HepG2 (cell line): ENCODE results near the gene MLLT10. TPM values are rescaled to one million over a fixed set of nuclear protein-coding genes. Genes with fewer than 3 reads are reported as not detected.

ENCODE experiments used
- ARNT2 ChIP-seq: sonication (generic); formaldehyde crosslinking; IDR thresholded peaks from 2 replicates; pipeline ENCODE4 v1.8.0; 2022; ENCODE audit warnings: mild to moderate bottlenecking, low read depth, missing genetic modification reagents, moderate library complexity
- FOXK1 ChIP-seq: sonication (generic); formaldehyde crosslinking; IDR thresholded peaks from 2 replicates; pipeline ENCODE4 v1.4.0; 2020; ENCODE audit warnings: low read depth, missing genetic modification reagents, borderline replicate concordance
- MED13 ChIP-seq: sonication (generic); formaldehyde crosslinking; IDR thresholded peaks from 2 replicates; pipeline ENCODE4 v1.5.0; 2020; ENCODE audit warnings: missing genetic modification reagents
- MTA1 ChIP-seq: sonication (generic); formaldehyde crosslinking; IDR thresholded peaks from 2 replicates; pipeline ENCODE4 v1.4.0; 2020; ENCODE audit warnings: missing genetic modification reagents, mild to moderate bottlenecking, borderline replicate concordance
- NBN ChIP-seq: fragments of 450-650 bp; conservative IDR thresholded peaks from 2 replicates; pipeline ENCODE4 v1.6.1; 2017
- NFKBIZ ChIP-seq: IDR thresholded peaks from 2 replicates; pipeline ENCODE4 v1.6.1; 2018; ENCODE audit warnings: missing genetic modification reagents, missing compliant biosample characterization
- NFRKB ChIP-seq: fragments of 450-650 bp; IDR thresholded peaks from 2 replicates; pipeline ENCODE4 v1.6.1; 2017
- PHF21A ChIP-seq: sonication (generic); formaldehyde crosslinking; IDR thresholded peaks from 2 replicates; pipeline ENCODE4 v1.5.0; 2020; ENCODE audit warnings: mild to moderate bottlenecking, missing genetic modification reagents
- PITX1 ChIP-seq: sonication (generic); formaldehyde crosslinking; IDR thresholded peaks from 2 replicates; pipeline ENCODE4 v1.5.1; 2020; ENCODE audit warnings: mild to moderate bottlenecking, missing genetic modification reagents
- TCF7 ChIP-seq: sonication (generic); IDR thresholded peaks from 2 replicates; pipeline ENCODE4 v1.6.1; 2016; ENCODE audit warnings: antibody characterized with exemption, low read depth
- TGIF2 ChIP-seq: IDR thresholded peaks from 2 replicates; pipeline ENCODE4 v1.6.1; 2016; ENCODE audit warnings: control low read depth, missing compliant biosample characterization
- ZNF124 ChIP-seq: sonication (generic); formaldehyde crosslinking; IDR thresholded peaks from 2 replicates; pipeline ENCODE4 v1.4.0; 2020; ENCODE audit warnings: missing genetic modification reagents
- ZNF33A ChIP-seq: sonication (generic); formaldehyde crosslinking; IDR thresholded peaks from 2 replicates; pipeline ENCODE4 v1.5.1; 2020; ENCODE audit warnings: missing genetic modification reagents, mild to moderate bottlenecking, moderate library complexity, borderline replicate concordance
- ZNF777 ChIP-seq: sonication (generic); formaldehyde crosslinking; IDR thresholded peaks from 2 replicates; pipeline ENCODE4 v1.4.0; 2020; ENCODE audit warnings: missing genetic modification reagents
- polyA plus RNA-seq, 8 experiments: library from polyadenylated mRNA; depleted of rRNA in 3 of 8; stranded (reverse) in 7 of 8; unstranded in 1 of 8; fragments of >200 nt; fragmentation: Illumina TruSeq in 4 of 8; extraction: Trizol in 4 of 8; gene quantifications; 2 replicates each; pipeline versions ENCODE4 v1.2.1 to v1.2.3, GENCODE V29; 2011 to 2016; ENCODE audit warnings: low read depth in 4 of 8, missing spikeins in 1 of 8, mixed read lengths in 1 of 8; ENCODE audit not compliant: insufficient read depth in 1 of 8
- total RNA-seq, 5 experiments: library from RNA; depleted of rRNA; stranded (reverse); fragments of >200 nt; fragmentation: Illumina TruSeq; extraction: Trizol; gene quantifications; 2 replicates each; pipeline ENCODE4 v1.2.3, GENCODE V29; 2016; ENCODE audit warnings: low read depth in 1 of 5
- TF ChIP-seq, protein P1 (sequence below): sonication (generic); formaldehyde crosslinking; IDR thresholded peaks from 2 replicates; pipeline ENCODE4 v1.5.0; 2020; ENCODE audit warnings: missing genetic modification reagents
- TF ChIP-seq, protein P2 (sequence below): sonication (generic); formaldehyde crosslinking; IDR thresholded peaks from 2 replicates; pipeline ENCODE4 v1.5.1; 2020; ENCODE audit warnings: missing genetic modification reagents, mild to moderate bottlenecking, borderline replicate concordance
- TF ChIP-seq, protein P3 (sequence below): sonication (generic); formaldehyde crosslinking; IDR thresholded peaks from 2 replicates; pipeline ENCODE4 v1.4.0; 2020; ENCODE audit warnings: mild to moderate bottlenecking, missing genetic modification reagents
- TF ChIP-seq, protein P4 (sequence below): sonication (generic); formaldehyde crosslinking; IDR thresholded peaks from 2 replicates; pipeline ENCODE4 v1.4.0; 2020; ENCODE audit warnings: missing genetic modification reagents, borderline replicate concordance
- TF ChIP-seq, protein P5 (sequence below): IDR thresholded peaks from 2 replicates; pipeline ENCODE4 v1.6.1; 2018; ENCODE audit warnings: missing genetic modification reagents, mild to moderate bottlenecking, missing compliant biosample characterization

The MLLT10 gene
- total and polyA plus RNA-seq, 2 of the 13 experiments (the other 11 are each of a cell fraction or from before 2014, with no cell fraction given), result 51.3 to 84.1 TPM

DNA sequence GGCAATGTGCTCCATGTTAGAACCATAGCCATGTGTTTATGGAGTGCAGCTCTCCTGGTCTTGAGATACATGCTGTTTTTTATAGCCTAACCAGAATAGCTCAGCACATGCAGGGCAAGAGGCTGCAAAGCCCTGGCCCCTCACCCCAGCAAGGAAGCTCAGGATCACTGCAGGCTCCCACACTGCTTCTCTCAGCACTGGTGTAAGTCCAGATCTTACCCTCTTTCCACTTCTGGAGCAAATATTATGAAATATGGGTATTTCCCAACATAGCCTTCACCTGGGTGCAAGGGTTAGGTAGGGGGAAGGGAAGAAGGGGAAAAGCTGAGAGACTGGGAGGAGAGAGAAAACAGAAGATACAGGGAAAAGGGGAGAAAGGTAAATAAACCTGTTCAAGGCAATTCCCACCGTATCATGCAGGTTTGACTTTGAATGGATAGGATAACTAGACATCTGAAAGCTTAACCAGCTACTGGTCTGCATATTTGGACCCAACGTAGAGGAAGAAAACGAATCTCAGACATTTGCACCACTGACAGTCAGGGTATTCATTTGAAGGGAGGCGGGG lies 28.2 kb upstream of the MLLT10 start (continued):
- TF ChIP-seq, protein P1, sequence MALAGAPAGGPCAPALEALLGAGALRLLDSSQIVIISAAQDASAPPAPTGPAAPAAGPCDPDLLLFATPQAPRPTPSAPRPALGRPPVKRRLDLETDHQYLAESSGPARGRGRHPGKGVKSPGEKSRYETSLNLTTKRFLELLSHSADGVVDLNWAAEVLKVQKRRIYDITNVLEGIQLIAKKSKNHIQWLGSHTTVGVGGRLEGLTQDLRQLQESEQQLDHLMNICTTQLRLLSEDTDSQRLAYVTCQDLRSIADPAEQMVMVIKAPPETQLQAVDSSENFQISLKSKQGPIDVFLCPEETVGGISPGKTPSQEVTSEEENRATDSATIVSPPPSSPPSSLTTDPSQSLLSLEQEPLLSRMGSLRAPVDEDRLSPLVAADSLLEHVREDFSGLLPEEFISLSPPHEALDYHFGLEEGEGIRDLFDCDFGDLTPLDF, result no peak
- TF ChIP-seq, protein P2, sequence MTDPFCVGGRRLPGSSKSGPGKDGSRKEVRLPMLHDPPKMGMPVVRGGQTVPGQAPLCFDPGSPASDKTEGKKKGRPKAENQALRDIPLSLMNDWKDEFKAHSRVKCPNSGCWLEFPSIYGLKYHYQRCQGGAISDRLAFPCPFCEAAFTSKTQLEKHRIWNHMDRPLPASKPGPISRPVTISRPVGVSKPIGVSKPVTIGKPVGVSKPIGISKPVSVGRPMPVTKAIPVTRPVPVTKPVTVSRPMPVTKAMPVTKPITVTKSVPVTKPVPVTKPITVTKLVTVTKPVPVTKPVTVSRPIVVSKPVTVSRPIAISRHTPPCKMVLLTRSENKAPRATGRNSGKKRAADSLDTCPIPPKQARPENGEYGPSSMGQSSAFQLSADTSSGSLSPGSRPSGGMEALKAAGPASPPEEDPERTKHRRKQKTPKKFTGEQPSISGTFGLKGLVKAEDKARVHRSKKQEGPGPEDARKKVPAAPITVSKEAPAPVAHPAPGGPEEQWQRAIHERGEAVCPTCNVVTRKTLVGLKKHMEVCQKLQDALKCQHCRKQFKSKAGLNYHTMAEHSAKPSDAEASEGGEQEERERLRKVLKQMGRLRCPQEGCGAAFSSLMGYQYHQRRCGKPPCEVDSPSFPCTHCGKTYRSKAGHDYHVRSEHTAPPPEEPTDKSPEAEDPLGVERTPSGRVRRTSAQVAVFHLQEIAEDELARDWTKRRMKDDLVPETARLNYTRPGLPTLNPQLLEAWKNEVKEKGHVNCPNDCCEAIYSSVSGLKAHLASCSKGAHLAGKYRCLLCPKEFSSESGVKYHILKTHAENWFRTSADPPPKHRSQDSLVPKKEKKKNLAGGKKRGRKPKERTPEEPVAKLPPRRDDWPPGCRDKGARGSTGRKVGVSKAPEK, result peak; percentile 99
- TF ChIP-seq NFRKB (no peak), ARNT2 (CRISPR knock-in tag) (peak; percentile 81), MED13 (CRISPR knock-in tag) (0 out of 2 replicates have a peak, but pooled peaks have one; percentile 5), PITX1 (peak; percentile 96), TGIF2 (CRISPR knock-in tag) (peak; percentile 73; the same call in 1 of the 2 replicates), FOXK1 (peak; percentile 95; the same call in 1 of the 2 replicates), NBN (no peak), MTA1 (CRISPR knock-in tag) (peak; percentile 97), TCF7 (peak; percentile 79), ZNF777 (CRISPR knock-in tag) (no peak), NFKBIZ (peak; percentile 99), ZNF124 (CRISPR knock-in tag) (peak; percentile 99), ZNF33A (CRISPR knock-in tag) (peak; percentile 83; the same call in 1 of the 2 replicates), PHF21A (peak; percentile 99)
- TF ChIP-seq, protein P3, sequence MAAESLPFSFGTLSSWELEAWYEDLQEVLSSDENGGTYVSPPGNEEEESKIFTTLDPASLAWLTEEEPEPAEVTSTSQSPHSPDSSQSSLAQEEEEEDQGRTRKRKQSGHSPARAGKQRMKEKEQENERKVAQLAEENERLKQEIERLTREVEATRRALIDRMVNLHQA, result peak; percentile 93; the same call in 1 of the 2 replicates
- TF ChIP-seq, protein P4, sequence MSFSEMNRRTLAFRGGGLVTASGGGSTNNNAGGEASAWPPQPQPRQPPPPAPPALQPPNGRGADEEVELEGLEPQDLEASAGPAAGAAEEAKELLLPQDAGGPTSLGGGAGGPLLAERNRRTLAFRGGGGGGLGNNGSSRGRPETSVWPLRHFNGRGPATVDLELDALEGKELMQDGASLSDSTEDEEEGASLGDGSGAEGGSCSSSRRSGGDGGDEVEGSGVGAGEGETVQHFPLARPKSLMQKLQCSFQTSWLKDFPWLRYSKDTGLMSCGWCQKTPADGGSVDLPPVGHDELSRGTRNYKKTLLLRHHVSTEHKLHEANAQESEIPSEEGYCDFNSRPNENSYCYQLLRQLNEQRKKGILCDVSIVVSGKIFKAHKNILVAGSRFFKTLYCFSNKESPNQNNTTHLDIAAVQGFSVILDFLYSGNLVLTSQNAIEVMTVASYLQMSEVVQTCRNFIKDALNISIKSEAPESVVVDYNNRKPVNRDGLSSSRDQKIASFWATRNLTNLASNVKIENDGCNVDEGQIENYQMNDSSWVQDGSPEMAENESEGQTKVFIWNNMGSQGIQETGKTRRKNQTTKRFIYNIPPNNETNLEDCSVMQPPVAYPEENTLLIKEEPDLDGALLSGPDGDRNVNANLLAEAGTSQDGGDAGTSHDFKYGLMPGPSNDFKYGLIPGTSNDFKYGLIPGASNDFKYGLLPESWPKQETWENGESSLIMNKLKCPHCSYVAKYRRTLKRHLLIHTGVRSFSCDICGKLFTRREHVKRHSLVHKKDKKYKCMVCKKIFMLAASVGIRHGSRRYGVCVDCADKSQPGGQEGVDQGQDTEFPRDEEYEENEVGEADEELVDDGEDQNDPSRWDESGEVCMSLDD (CRISPR knock-in tag), result 0 out of 2 replicates have a peak, but pooled peaks have one; percentile 60
- TF ChIP-seq, protein P5, sequence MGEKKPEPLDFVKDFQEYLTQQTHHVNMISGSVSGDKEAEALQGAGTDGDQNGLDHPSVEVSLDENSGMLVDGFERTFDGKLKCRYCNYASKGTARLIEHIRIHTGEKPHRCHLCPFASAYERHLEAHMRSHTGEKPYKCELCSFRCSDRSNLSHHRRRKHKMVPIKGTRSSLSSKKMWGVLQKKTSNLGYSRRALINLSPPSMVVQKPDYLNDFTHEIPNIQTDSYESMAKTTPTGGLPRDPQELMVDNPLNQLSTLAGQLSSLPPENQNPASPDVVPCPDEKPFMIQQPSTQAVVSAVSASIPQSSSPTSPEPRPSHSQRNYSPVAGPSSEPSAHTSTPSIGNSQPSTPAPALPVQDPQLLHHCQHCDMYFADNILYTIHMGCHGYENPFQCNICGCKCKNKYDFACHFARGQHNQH (CRISPR knock-in tag), result peak; percentile 88
